Measurements from ENCODE around the gene EFCAB8.

The EFCAB8 gene

GRCh38 chr20:32908334-32909292 lies 49.9 kb downstream of the EFCAB8 start:
- no peak for DNase-seq

GRCh38 chr20:32909451-32909850 lies 50.7 kb downstream of the EFCAB8 start:
- DNase-seq, result no peak

GRCh38 chr20:32909896-32910571 lies 51.3 kb downstream of the EFCAB8 start:
- no peak for DNase-seq

GRCh38 chr20:32911355-32911754 lies 52.6 kb downstream of the EFCAB8 start:
- no peak for DNase-seq

GRCh38 chr20:32912688-32913087 lies 54.0 kb downstream of the EFCAB8 start:
- DNase-seq, result no peak

- no peak for DNase-seq
Measured at GRCh38 chr20:32914031-32914430, 55.3 kb downstream of the EFCAB8 start.

- no peak for DNase-seq
Measured at GRCh38 chr20:32917191-32917950, 58.6 kb downstream of the EFCAB8 start.

- DNase-seq, result no peak
Measured at GRCh38 chr20:32918296-32918695, 59.6 kb downstream of the EFCAB8 start.

GRCh38 chr20:32918751-32919150 lies 60.0 kb downstream of the EFCAB8 start:
- DNase-seq, result no peak

GRCh38 chr20:32920066-32920465 lies 61.3 kb downstream of the EFCAB8 start:
- DNase-seq, result no peak

- no peak for DNase-seq
Measured at GRCh38 chr20:32920530-32921298, 62.0 kb downstream of the EFCAB8 start.

GRCh38 chr20:32922466-32922865 lies 63.7 kb downstream of the EFCAB8 start:
- DNase-seq, result no peak

- no peak for DNase-seq
Measured at GRCh38 chr20:32924781-32925180, 66.1 kb downstream of the EFCAB8 start.

GRCh38 chr20:32925481-32926196 lies 66.9 kb downstream of the EFCAB8 start:
- no peak for DNase-seq

- no peak for DNase-seq
Measured at GRCh38 chr20:32929162-32929561, 70.4 kb downstream of the EFCAB8 start.

- no peak for DNase-seq
Measured at GRCh38 chr20:32930181-32930580, 71.5 kb downstream of the EFCAB8 start.

GRCh38 chr20:32930701-32931100 lies 72.0 kb downstream of the EFCAB8 start:
- no peak for DNase-seq

- no peak for DNase-seq
Measured at GRCh38 chr20:32934580-32934979, 75.9 kb downstream of the EFCAB8 start.

GRCh38 chr20:32941155-32941885 lies 82.6 kb downstream of the EFCAB8 start:
- no peak for DNase-seq

All from hypothalamus (tissue), 51 donors.